GM20431 (cell line): ENCODE measurements around the gene TSSK6.

Experiments used
- in situ Hi-C: fragments of 300-500 bp; cut with MseI, MboI; formaldehyde crosslinking; loops from one replicate; pipeline ENCODE4 v1.15.0; 2020; ENCODE audit warnings: low sequenced_read_pairs; ENCODE audit not compliant: unreplicated experiment

The TSSK6 gene

GRCh38 chr19:19514881-19515641 is at the start of gene TSSK6:
TSSK6 (minus strand) TSS chr19:19515548; CDS start chr19:19515427, 121 bp downstream.
- in situ Hi-C loops = no loop called here

- in situ Hi-C loops = no loop called here
Observed at GRCh38 chr19:19563348-19563848, 48.0 kb upstream of the TSSK6 start.

- in situ Hi-C loops = no loop called here
Observed at GRCh38 chr19:19562665-19563347, 47.5 kb upstream of the TSSK6 start.

- in situ Hi-C loops = no loop called here
Observed at GRCh38 chr19:19561946-19562664, 46.8 kb upstream of the TSSK6 start.

- in situ Hi-C loops = no loop called here
Observed at GRCh38 chr19:19559931-19560330, 44.6 kb upstream of the TSSK6 start.

GRCh38 chr19:19558636-19559035 is 43.3 kb upstream of the TSSK6 start:
- in situ Hi-C loops = no loop called here

- in situ Hi-C loops = no loop called here
Observed at GRCh38 chr19:19558055-19558454, 42.7 kb upstream of the TSSK6 start.

- in situ Hi-C loops = no loop called here
Observed at GRCh38 chr19:19554074-19555023, 39.0 kb upstream of the TSSK6 start.

- in situ Hi-C loops = no loop called here
Observed at GRCh38 chr19:19553670-19554069, 38.3 kb upstream of the TSSK6 start.

GRCh38 chr19:19552798-19553197 is 37.5 kb upstream of the TSSK6 start:
- in situ Hi-C loops = no loop called here

GRCh38 chr19:19551853-19552192 is 36.5 kb upstream of the TSSK6 start:
- in situ Hi-C loops = no loop called here

GRCh38 chr19:19550972-19551852 is 35.9 kb upstream of the TSSK6 start:
- in situ Hi-C loops = no loop called here

- in situ Hi-C loops = no loop called here
Observed at GRCh38 chr19:19550485-19550929, 35.2 kb upstream of the TSSK6 start.

GRCh38 chr19:19549804-19550464 is 34.6 kb upstream of the TSSK6 start:
- in situ Hi-C loops = loop anchor here (25.0 kb wide), 3 partner anchors 87 to 737 kb away; partner anchors contain the start of genes GMIP and LPAR2

- in situ Hi-C loops = loop anchor here (25.0 kb wide), 3 partner anchors 88 to 738 kb away; partner anchors contain the start of genes GMIP and LPAR2
Observed at GRCh38 chr19:19548915-19549759, 33.8 kb upstream of the TSSK6 start.

- in situ Hi-C loops = loop anchor here (25.0 kb wide), 3 partner anchors 89 to 739 kb away; partner anchors contain the start of genes GMIP and LPAR2
Observed at GRCh38 chr19:19547674-19548336, 32.5 kb upstream of the TSSK6 start.
